Activated naive CD8-positive, alpha-beta T cell treated with anti-CD3 and anti-CD28 coated beads for 36 hours (primary cell): ENCODE results near the gene GJE1. TPM values are rescaled to one million over a fixed set of nuclear protein-coding genes. Genes with fewer than 3 reads are reported as not detected.

ENCODE experiments used
- DNase-seq: peaks from one replicate; pipeline ENCODE4 v3.0.0; 2021
- H3K27ac Mint-ChIP-seq: one replicate; pipeline ENCODE4 v1.8.0; 2022; ENCODE audit warnings: mild to moderate bottlenecking, moderate library complexity, mixed read lengths
- H3K27me3 Mint-ChIP-seq: one replicate; pipeline ENCODE4 v1.8.0; 2022; ENCODE audit warnings: mild to moderate bottlenecking, mixed read lengths
- H3K36me3 Mint-ChIP-seq: one replicate; pipeline ENCODE4 v1.8.0; 2021; ENCODE audit warnings: mild to moderate bottlenecking, mixed read lengths
- H3K4me1 Mint-ChIP-seq: one replicate; pipeline ENCODE4 v1.8.0; 2021; ENCODE audit warnings: mixed read lengths
- H3K4me3 Mint-ChIP-seq: one replicate; pipeline ENCODE4 v1.8.0; 2022; ENCODE audit warnings: mild to moderate bottlenecking, moderate library complexity, mixed read lengths
- H3K9me3 Mint-ChIP-seq: one replicate; pipeline ENCODE4 v1.8.0; 2022; ENCODE audit warnings: mixed read lengths
- total RNA-seq, 2 experiments: library from RNA; stranded (reverse); gene quantifications; one replicate each; pipeline ENCODE4 v1.2.3, GENCODE V29; 2021

Gene GJE1
- total RNA-seq, 2 experiments from 2014 or later, result not detected

- Mint-ChIP-seq H3K27me3 (no peaks in the 10 kb centered on the region), H3K36me3 (peaks cover 21% of the 10 kb centered on the region), H3K4me1 (peaks cover 17% of the 10 kb centered on the region), H3K9me3 (no peaks in the 10 kb centered on the region), H3K4me3 (no peak overlapping the region), H3K27ac (no peak overlapping the region)
- DNase-seq, result no peak
These were observed 51.6 kb downstream of the GJE1 start for GRCh38 chr6:142184307-142184706.

Other genes starting within 250 kb of the GJE1 start
- not detected for gene NMBR, start 14.2 kb downstream of the GJE1 start, total RNA-seq
- 10 to 100 TPM; 66.3 to 69.5 TPM for gene VTA1, start 14.3 kb downstream of the GJE1 start, total RNA-seq
- 1 to 10 TPM; 1.5 to 2.4 TPM for gene ADGRG6, start 169.1 kb downstream of the GJE1 start, total RNA-seq